OCI-LY3 (cell line): ENCODE data around the gene TTC28.

Source experiments
- H2AFZ ChIP-seq: fragments of 200-600, 300-600 bp; shearing (Covaris generic); 2 replicates; pipeline ENCODE4 v1.6.0; 2014; ENCODE audit warnings: antibody characterized with exemption, low read depth, low read length
- H3K27ac ChIP-seq: fragments of 200-600, 300-600 bp; sonication (generic); 2 replicates; pipeline ENCODE4 v1.5.1; 2014; ENCODE audit warnings: mild to moderate bottlenecking, low read length, moderate library complexity, mixed read lengths
- H3K27me3 ChIP-seq: fragments of 200-600, 300-600 bp; sonication (generic); 2 replicates; pipeline ENCODE4 v1.6.1; 2014; ENCODE audit warnings: low read depth, low read length, mixed read lengths
- H3K36me3 ChIP-seq: fragments of 200-600, 300-600 bp; sonication (generic); replicated peaks from 2 replicates; pipeline ENCODE3; 2014; ENCODE audit warnings: low read depth, low read length, mixed read lengths
- H3K4me1 ChIP-seq: fragments of 300-600, 200-600 bp; sonication (generic); 2 replicates; pipeline ENCODE4 v1.6.1; 2014; ENCODE audit warnings: low read length, mixed read lengths
- H3K4me2 ChIP-seq: fragments of 200-600, 300-600 bp; sonication (generic); 2 replicates; pipeline ENCODE4 v1.6.1; 2014; ENCODE audit warnings: low read length, mixed read lengths
- H3K4me3 ChIP-seq: fragments of 300-600, 200-600 bp; sonication (generic); 2 replicates; pipeline ENCODE4 v1.5.1; 2014; ENCODE audit warnings: antibody characterized with exemption, mild to moderate bottlenecking, low read length, moderate library complexity
- H3K79me2 ChIP-seq: fragments of 300-600, 200-600 bp; shearing (Covaris generic); 2 replicates; pipeline ENCODE4 v1.6.1; 2014; ENCODE audit warnings: mild to moderate bottlenecking, low read length, mixed read lengths
- H3K9ac ChIP-seq: fragments of 300-600, 200-600 bp; shearing (Covaris generic); 2 replicates; pipeline ENCODE4 v1.6.0; 2014; ENCODE audit warnings: mild to moderate bottlenecking, low read length, moderate library complexity
- H3K9me3 ChIP-seq: fragments of 200-600, 300-600 bp; shearing (Covaris generic); 2 replicates; pipeline ENCODE4 v1.6.1; 2014; ENCODE audit warnings: low read length, mixed read lengths; ENCODE audit not compliant: insufficient read depth
- H4K20me1 ChIP-seq: fragments of 200-600, 300-600 bp; sonication (generic); 2 replicates; pipeline ENCODE4 v1.6.1; 2016; ENCODE audit warnings: low read length, mixed read lengths; ENCODE audit not compliant: insufficient read depth
- EZH2phosphoT487 ChIP-seq: fragments of 200-600 bp; shearing (Covaris generic); IDR thresholded peaks from 2 replicates; pipeline ENCODE4 v1.6.1; 2018; ENCODE audit warnings: antibody characterized with exemption, mixed run types, low read depth
- TF ChIP-seq, protein P1 (sequence below): fragments of 200-600, 300-600 bp; sonication (generic); IDR thresholded peaks from 2 replicates; pipeline ENCODE4 v1.5.1; 2014; ENCODE audit warnings: antibody characterized with exemption, low read length, low read depth

The TTC28 gene

DNA sequence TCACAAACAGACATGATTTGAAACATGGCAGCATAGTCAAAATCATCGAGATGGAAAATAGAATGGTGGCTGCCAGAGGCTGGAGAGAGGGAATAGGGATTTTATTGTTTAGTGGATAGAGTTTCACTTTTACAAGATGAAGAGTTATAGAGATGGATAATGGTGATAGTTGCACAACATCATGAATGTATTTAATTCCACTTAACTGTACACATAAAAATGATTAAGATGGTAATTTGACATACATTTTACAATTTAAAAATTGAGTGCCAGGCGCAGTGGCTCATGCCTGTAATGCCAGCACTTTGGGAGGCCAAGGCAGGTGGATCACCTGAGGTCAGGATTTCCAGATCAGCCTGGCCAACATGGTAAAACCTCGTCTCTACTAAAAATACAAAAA lies 21.2 kb downstream of the TTC28 start:
- H3K79me2 ChIP-seq: no peaks in the 10 kb centered on the region
- H3K4me3 ChIP-seq: no peak overlapping the region
- H3K27ac ChIP-seq: no peak overlapping the region
- no peaks in the 10 kb centered on the region for H4K20me1 ChIP-seq
- no peak overlapping the region for H2AFZ ChIP-seq
- H3K4me2 ChIP-seq: no peak overlapping the region
- no peaks in the 10 kb centered on the region for H3K27me3 ChIP-seq
- TF ChIP-seq, protein P1, sequence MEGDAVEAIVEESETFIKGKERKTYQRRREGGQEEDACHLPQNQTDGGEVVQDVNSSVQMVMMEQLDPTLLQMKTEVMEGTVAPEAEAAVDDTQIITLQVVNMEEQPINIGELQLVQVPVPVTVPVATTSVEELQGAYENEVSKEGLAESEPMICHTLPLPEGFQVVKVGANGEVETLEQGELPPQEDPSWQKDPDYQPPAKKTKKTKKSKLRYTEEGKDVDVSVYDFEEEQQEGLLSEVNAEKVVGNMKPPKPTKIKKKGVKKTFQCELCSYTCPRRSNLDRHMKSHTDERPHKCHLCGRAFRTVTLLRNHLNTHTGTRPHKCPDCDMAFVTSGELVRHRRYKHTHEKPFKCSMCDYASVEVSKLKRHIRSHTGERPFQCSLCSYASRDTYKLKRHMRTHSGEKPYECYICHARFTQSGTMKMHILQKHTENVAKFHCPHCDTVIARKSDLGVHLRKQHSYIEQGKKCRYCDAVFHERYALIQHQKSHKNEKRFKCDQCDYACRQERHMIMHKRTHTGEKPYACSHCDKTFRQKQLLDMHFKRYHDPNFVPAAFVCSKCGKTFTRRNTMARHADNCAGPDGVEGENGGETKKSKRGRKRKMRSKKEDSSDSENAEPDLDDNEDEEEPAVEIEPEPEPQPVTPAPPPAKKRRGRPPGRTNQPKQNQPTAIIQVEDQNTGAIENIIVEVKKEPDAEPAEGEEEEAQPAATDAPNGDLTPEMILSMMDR: no peak
- no peak for TF ChIP-seq EZH2phosphoT487
- H3K36me3 ChIP-seq: no peaks in the 10 kb centered on the region
- H3K4me1 ChIP-seq: no peaks in the 10 kb centered on the region
- H3K9ac ChIP-seq: no peak overlapping the region
- no peaks in the 10 kb centered on the region for H3K9me3 ChIP-seq

DNA sequence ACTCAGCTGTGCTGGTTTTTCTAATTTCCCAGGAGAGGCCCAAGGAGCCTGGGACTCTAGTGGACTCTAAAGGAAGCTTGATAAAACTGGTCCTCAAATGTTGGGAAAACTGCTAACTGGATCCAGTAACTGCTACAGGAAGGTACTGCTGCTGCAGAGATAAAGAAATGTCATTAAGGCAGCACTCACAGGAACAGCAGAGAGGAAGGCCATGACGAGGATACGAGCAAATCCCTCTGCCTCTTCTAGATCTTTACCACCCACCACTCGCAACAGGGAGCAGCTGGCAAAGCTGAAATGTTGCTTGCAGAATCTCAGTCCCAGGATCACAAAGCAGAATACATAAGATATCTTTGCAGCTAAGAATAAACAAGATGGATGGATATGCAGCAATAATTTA lies 23.5 kb downstream of the TTC28 start:
- no peaks in the 10 kb centered on the region for H3K36me3 ChIP-seq
- H3K4me3 ChIP-seq: no peak overlapping the region
- no peak overlapping the region for H3K27ac ChIP-seq
- H3K27me3 ChIP-seq: no peaks in the 10 kb centered on the region
- no peak overlapping the region for H3K9ac ChIP-seq
- no peak overlapping the region for H2AFZ ChIP-seq
- H4K20me1 ChIP-seq: no peaks in the 10 kb centered on the region
- TF ChIP-seq, protein P1: no peak
- TF ChIP-seq EZH2phosphoT487: no peak
- no peaks in the 10 kb centered on the region for H3K79me2 ChIP-seq
- H3K4me2 ChIP-seq: no peak overlapping the region
- H3K4me1 ChIP-seq: no peaks in the 10 kb centered on the region
- H3K9me3 ChIP-seq: no peaks in the 10 kb centered on the region

DNA sequence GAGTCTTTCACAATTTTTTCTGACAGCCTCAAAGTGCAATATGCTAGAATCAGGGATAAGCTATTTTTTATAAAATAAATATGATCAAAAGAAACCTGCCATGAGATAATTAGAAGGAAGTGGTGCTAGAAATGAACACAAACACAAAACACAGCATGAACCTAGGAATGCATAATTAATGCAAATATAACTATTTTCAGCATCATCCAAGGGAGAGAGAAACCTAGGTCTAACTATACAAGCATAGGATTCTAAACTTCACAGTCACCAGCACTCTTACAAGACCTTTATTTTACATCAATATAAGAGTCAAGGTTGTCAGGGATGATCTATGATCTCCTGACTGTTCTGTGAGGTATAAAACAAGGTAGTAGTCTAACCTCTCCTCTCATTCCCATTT lies 29.2 kb downstream of the TTC28 start:
- Histone ChIP-seq H3K9ac (no peak overlapping the region), H2AFZ (no peak overlapping the region), H3K4me3 (no peak overlapping the region), H3K27ac (no peak overlapping the region), H3K36me3 (no peaks in the 10 kb centered on the region), H3K4me2 (no peak overlapping the region), H3K9me3 (no peaks in the 10 kb centered on the region), H3K4me1 (no peaks in the 10 kb centered on the region), H3K27me3 (no peaks in the 10 kb centered on the region), H4K20me1 (no peaks in the 10 kb centered on the region), H3K79me2 (0 out of 2 replicates have a peak, but pooled peaks cover 4% of the 10 kb centered on the region)
- TF ChIP-seq, protein P1: no peak
- no peak for TF ChIP-seq EZH2phosphoT487

DNA sequence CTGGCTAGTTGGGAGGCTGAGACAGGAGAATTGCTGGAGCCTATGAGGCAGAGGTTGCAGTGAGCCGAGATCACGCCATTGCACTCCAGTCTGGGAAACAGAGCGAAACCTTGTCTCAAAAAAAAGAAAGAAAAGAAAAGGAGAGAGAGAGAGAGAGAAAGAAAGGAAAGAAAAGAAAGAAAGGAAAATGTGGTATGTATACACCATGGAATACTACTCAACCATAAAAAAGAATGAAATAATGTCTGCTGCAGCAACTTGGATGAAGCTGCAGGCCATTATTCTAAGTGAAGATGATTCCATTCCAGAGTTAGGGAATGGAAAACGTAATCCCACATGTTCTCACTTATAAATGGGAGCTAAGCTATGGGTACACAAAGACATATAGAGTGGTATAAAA lies 30.8 kb downstream of the TTC28 start:
- Histone ChIP-seq H3K27ac (no peak overlapping the region), H3K36me3 (no peaks in the 10 kb centered on the region), H3K27me3 (no peaks in the 10 kb centered on the region), H3K4me1 (no peaks in the 10 kb centered on the region), H3K9ac (no peak overlapping the region), H3K4me2 (no peak overlapping the region), H2AFZ (no peak overlapping the region), H3K79me2 (0 out of 2 replicates have a peak, but pooled peaks cover 4% of the 10 kb centered on the region), H3K4me3 (no peak overlapping the region), H3K9me3 (no peaks in the 10 kb centered on the region), H4K20me1 (no peaks in the 10 kb centered on the region)
- TF ChIP-seq, protein P1: no peak
- no peak for TF ChIP-seq EZH2phosphoT487
